Measurements from ENCODE around the gene ASAP2.

GRCh38 chr2:9215680-9216079 is 9.1 kb downstream of the ASAP2 start:
- TF ChIP-seq, protein P1, sequence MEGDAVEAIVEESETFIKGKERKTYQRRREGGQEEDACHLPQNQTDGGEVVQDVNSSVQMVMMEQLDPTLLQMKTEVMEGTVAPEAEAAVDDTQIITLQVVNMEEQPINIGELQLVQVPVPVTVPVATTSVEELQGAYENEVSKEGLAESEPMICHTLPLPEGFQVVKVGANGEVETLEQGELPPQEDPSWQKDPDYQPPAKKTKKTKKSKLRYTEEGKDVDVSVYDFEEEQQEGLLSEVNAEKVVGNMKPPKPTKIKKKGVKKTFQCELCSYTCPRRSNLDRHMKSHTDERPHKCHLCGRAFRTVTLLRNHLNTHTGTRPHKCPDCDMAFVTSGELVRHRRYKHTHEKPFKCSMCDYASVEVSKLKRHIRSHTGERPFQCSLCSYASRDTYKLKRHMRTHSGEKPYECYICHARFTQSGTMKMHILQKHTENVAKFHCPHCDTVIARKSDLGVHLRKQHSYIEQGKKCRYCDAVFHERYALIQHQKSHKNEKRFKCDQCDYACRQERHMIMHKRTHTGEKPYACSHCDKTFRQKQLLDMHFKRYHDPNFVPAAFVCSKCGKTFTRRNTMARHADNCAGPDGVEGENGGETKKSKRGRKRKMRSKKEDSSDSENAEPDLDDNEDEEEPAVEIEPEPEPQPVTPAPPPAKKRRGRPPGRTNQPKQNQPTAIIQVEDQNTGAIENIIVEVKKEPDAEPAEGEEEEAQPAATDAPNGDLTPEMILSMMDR (conservative IDR thresholded peaks at IDR 0.05 in 1 of 2, IDR thresholded peaks at IDR 0.05 in 1 of 2; ENCODE audit: extremely low read depth in 1 of 2, insufficient read depth in 1 of 2, low read depth in 1 of 2, low read length in 2 of 2): no peak
- no peak for TF ChIP-seq EZH2 (IDR thresholded peaks at IDR 0.05; ENCODE audit: borderline replicate concordance, low read length)
